A673 (cell line): ENCODE results near the gene LIPH. TPM values are rescaled to one million over a fixed set of nuclear protein-coding genes. Genes with fewer than 3 reads are reported as not detected.
"Not testable (repeated sequence)": the region's sequence is repeated elsewhere in the genome, so short reads cannot be mapped to it uniquely, and the experiment has no call there.

Experiments
- BruUV-seq: library from RNA; stranded (reverse); fragments of 400-500 nt; replicated peaks from 2 replicates; lab custom pipeline; 2021; lab: Mats Ljungman, UMichigan
- CTCF ChIA-PET: fragments of 300-600 bp; sonication (Branson Sonifier 250); formaldehyde crosslinking; loops from one replicate; lab custom pipeline; 2022; ENCODE audit warnings: antibody characterized with exemption; lab: Charles Lee
- POLR2A ChIA-PET: fragments of 300-600 bp; sonication (Branson Sonifier 250); formaldehyde crosslinking; loops from one replicate; lab custom pipeline; 2022; ENCODE audit warnings: antibody characterized with exemption; ENCODE audit not compliant: low non-redundant PET; lab: Charles Lee
- DNase-seq: peaks from one replicate; pipeline ENCODE4 v3.0.0-alpha.2; 2015; ENCODE audit warnings: low spot score
- H3K27ac ChIP-seq: fragments of 200-600 bp; sonication (generic); 2 replicates; pipeline ENCODE4 v1.5.1; 2016; ENCODE audit warnings: mixed run types, low read depth, mild to moderate bottlenecking, mixed read lengths, antibody characterized with exemption, low read length; ENCODE audit not compliant: poor library complexity, severe bottlenecking
- H3K27me3 ChIP-seq: fragments of 200-600 bp; sonication (generic); replicated peaks from 2 replicates; pipeline ENCODE4 v1.6.1; 2017; ENCODE audit warnings: mixed run types, low read depth, mild to moderate bottlenecking, mixed read lengths, antibody characterized with exemption, low read length; ENCODE audit not compliant: insufficient read depth, poor library complexity
- H3K36me3 ChIP-seq: fragments of 200-600 bp; sonication (generic); 2 replicates; pipeline ENCODE4 v1.6.1; 2016; ENCODE audit warnings: mixed run types, mild to moderate bottlenecking, mixed read lengths, antibody characterized with exemption, low read length; ENCODE audit not compliant: insufficient read depth, poor library complexity, severe bottlenecking
- H3K4me1 ChIP-seq: fragments of 200-600 bp; sonication (generic); 2 replicates; pipeline ENCODE4 v1.6.1; 2017; ENCODE audit warnings: mixed run types, mild to moderate bottlenecking, mixed read lengths, antibody characterized with exemption, low read length; ENCODE audit not compliant: insufficient read depth, poor library complexity, severe bottlenecking
- H3K4me3 ChIP-seq: fragments of 200-600 bp; sonication (generic); 2 replicates; pipeline ENCODE4 v1.5.1; 2016; ENCODE audit warnings: low read depth, mixed run types, mild to moderate bottlenecking, mixed read lengths, low read length; ENCODE audit not compliant: poor library complexity, severe bottlenecking
- H3K9me3 ChIP-seq: fragments of 200-600 bp; sonication (generic); 2 replicates; pipeline ENCODE4 v1.6.1; 2016; ENCODE audit warnings: mixed run types, low read depth, mild to moderate bottlenecking, mixed read lengths, antibody characterized with exemption, low read length; ENCODE audit not compliant: poor library complexity, severe bottlenecking
- CTCF ChIP-seq: fragments of 300-800, 200-600 bp; sonication (generic); conservative IDR thresholded peaks from 2 replicates; pipeline ENCODE4 v1.5.1; 2017; ENCODE audit warnings: low read depth, mild to moderate bottlenecking, antibody characterized with exemption, low read length, moderate library complexity, mixed read lengths
- EZH2 ChIP-seq: fragments of 200-600 bp; sonication (generic); IDR thresholded peaks from 2 replicates; pipeline ENCODE4 v1.6.1; 2017; ENCODE audit warnings: borderline replicate concordance, low read depth, mild to moderate bottlenecking, mixed read lengths, antibody characterized with exemption, low read length; ENCODE audit not compliant: poor library complexity, severe bottlenecking
- intact Hi-C: fragments of 100-400 bp; cut with micrococcal nuclease; formaldehyde crosslinking; loops from one replicate; pipeline ENCODE4 v1.10.0; 2022; ENCODE audit not compliant: unreplicated experiment
- total RNA-seq: library from RNA; stranded (reverse); gene quantifications from 2 replicates; pipeline ENCODE4 v1.2.3, GENCODE V29; 2021

Gene LIPH
- total RNA-seq, 1 experiment from 2014 or later: 12.1 TPM

GRCh38 chr3:185559706-185560090 lies 7.3 kb upstream of the LIPH start:
- Histone ChIP-seq H3K36me3 (no peaks in the 10 kb centered on the region), H3K4me1 (no peaks in the 10 kb centered on the region), H3K27me3 (no peaks in the 10 kb centered on the region), H3K4me3 (peak overlapping the region; percentile 39), H3K9me3 (no peaks in the 10 kb centered on the region), H3K27ac (no peak overlapping the region)
- CTCF ChIA-PET: interaction anchor here (0.5 to 1.6 kb wide), 7 partner anchors 14 to 197 kb away, joined by 3 to 11 read pairs (median 5); partner anchors contain the start of genes MAP3K13 and SENP2
- POLR2A ChIA-PET: interaction anchor here (0.6 to 0.7 kb wide), 2 partner anchors 72 to 168 kb away, joined by 3 read pairs; no protein-coding TSS in a partner anchor
- intact Hi-C loops: loop anchor here (1.0 kb wide), 1 partner anchor 61 kb away; no protein-coding TSS in a partner anchor
- TF ChIP-seq EZH2 (no peak), CTCF (no peak)
- BruUV-seq: no TSS peak
- no peak for DNase-seq

GRCh38 chr3:185558395-185558794 lies 6.0 kb upstream of the LIPH start:
- POLR2A ChIA-PET: interaction anchor here (0.6 kb wide), 1 partner anchor 1012 kb away, joined by 4 read pairs; the partner anchor contains the start of gene DNAJB11
- Histone ChIP-seq H3K36me3 (no peaks in the 10 kb centered on the region), H3K27me3 (no peaks in the 10 kb centered on the region), H3K9me3 (no peaks in the 10 kb centered on the region), H3K4me1 (no peaks in the 10 kb centered on the region), H3K27ac (no peak overlapping the region), H3K4me3 (no peak overlapping the region)
- intact Hi-C loops: no loop called here
- DNase-seq: no peak
- CTCF ChIA-PET: interaction anchor here (1.0 to 1.6 kb wide), 3 partner anchors 12 to 98 kb away, joined by 3 to 11 read pairs (median 9); no protein-coding TSS in a partner anchor
- BruUV-seq: no TSS peak
- TF ChIP-seq CTCF (no peak), EZH2 (no peak)

GRCh38 chr3:185556640-185557039 lies 4.3 kb upstream of the LIPH start:
- H3K27ac ChIP-seq, H3K36me3 ChIP-seq, DNase-seq, CTCF ChIA-PET, BruUV-seq, H3K4me3 ChIP-seq, H3K9me3 ChIP-seq, H3K4me1 ChIP-seq, H3K27me3 ChIP-seq, POLR2A ChIA-PET, intact Hi-C loops: not testable (repeated sequence)

GRCh38 chr3:185555860-185556347 lies 3.5 kb upstream of the LIPH start:
- intact Hi-C loops: no loop called here
- Histone ChIP-seq H3K27me3 (no peaks in the 10 kb centered on the region), H3K9me3 (no peaks in the 10 kb centered on the region), H3K27ac (no peak overlapping the region), H3K36me3 (no peaks in the 10 kb centered on the region), H3K4me3 (no peak overlapping the region), H3K4me1 (peaks cover 4% of the 10 kb centered on the region)
- CTCF ChIA-PET: no interaction called here
- BruUV-seq: no TSS peak
- no peak for TF ChIP-seq EZH2
- POLR2A ChIA-PET: no interaction called here
- no peak for DNase-seq
